ENCODE data around the gene ATP5F1D.
A peak's percentile ranks its signal among the peaks of the same experiment; 100 is the strongest.

The ATP5F1D gene

DNA sequence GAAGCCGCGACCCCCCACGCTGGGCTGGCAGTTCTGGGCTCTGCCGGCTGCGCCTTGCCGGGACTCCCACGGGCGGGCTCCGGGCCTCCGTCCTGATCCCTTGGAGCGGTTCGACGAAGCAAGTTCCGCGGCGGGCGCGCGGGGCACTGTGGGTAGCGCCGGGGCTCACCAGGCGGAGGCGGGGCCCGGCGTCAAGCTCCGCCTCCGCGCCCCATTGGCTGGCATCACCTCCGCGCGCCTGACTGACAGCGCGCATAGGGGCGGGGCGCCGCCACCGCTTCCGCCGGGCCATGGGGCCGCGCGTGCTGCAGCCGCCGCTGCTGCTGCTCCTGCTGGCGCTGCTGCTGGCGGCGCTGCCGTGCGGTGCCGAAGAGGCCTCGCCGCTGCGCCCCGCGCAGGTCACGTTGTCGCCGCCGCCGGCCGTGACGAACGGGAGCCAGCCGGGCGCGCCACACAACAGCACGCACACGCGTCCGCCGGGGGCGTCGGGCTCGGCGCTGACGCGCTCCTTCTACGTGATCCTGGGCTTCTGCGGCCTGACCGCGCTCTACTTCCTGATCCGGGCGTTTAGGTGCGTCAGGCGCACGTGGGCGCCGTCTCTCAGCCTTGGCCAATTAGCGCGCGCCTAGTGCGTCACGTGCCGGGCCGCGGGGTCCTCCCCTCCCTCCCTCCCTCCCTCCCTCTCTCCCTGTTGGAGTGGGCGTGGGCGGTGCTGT, 33.9 kb downstream of the ATP5F1D start, which contains the start of gene FAM174C:
FAM174C (plus strand) TSS at position 271 of the 716 bp plus-strand sequence; CDS start at position 291, 20 bp downstream.
- TF ChIP-seq POLR2AphosphoS5 (IDR thresholded peaks at IDR 0.05; ENCODE audit: low read depth, low read length): peak; percentile 85; the same call in 1 of the 2 replicates
- peak; percentile 80 for TF ChIP-seq POLR2A (IDR thresholded peaks at IDR 0.05; ENCODE audit: low read depth, low read length)
- no peak for TF ChIP-seq SPI1 (IDR thresholded peaks at IDR 0.05; ENCODE audit: low read depth, low read length)
- peak; percentile 69 for TF ChIP-seq PAX5 (IDR thresholded peaks at IDR 0.05; ENCODE audit: insufficient read depth, low read length, severe bottlenecking)
- TF ChIP-seq TAF1 (IDR thresholded peaks at IDR 0.05; ENCODE audit: low read depth, low read length): peak; percentile 58; the same call in 1 of the 2 replicates
- no peak for TF ChIP-seq POU2F2 (IDR thresholded peaks at IDR 0.05; ENCODE audit: low read depth, low read length)
- FAIRE-seq (peak; percentile 100), DNase-seq (ENCODE audit: insufficient read length, low spot score) (peak; percentile 97)

DNA sequence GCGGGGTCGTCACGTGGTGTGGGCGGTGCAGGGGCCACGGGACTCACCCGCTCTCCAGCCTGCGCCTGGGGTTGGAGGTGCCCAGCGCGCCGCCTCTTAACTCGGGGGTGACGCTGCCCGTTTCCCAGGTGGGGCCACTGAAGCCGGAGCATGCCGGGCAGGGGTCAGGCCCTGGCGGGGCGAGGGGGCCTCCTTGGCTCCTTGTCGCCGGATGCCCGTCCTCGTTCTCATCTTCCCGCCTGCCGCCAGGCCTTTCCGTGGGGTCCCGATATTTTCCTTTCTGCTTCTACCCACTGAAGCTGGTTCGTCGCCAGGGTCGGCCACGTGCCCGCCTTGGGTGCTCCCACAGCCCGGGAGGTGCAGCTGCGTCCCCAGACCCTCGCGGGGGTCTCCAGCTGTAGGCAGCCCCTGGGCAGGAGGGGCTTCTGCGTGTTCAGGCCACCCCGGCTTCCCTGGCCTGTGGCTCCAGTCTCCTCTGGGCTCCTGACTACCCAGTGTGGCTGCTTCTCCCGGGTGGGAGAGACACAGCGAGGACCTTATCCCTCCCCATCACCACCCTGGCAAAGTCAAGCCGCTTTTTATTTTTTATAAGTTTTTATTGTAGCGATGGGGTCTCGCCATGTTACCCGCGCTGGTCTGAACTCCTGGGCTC, 34.6 kb downstream of the ATP5F1D start:
- FAIRE-seq (peak; percentile 20), DNase-seq (ENCODE audit: insufficient read length, low spot score) (no peak)
- TF ChIP-seq POLR2AphosphoS5 (IDR thresholded peaks at IDR 0.05; ENCODE audit: low read depth, low read length): 0 out of 2 replicates have a peak, but pooled peaks have one; percentile 8
- TF ChIP-seq SPI1 (IDR thresholded peaks at IDR 0.05; ENCODE audit: low read depth, low read length): no peak

DNA sequence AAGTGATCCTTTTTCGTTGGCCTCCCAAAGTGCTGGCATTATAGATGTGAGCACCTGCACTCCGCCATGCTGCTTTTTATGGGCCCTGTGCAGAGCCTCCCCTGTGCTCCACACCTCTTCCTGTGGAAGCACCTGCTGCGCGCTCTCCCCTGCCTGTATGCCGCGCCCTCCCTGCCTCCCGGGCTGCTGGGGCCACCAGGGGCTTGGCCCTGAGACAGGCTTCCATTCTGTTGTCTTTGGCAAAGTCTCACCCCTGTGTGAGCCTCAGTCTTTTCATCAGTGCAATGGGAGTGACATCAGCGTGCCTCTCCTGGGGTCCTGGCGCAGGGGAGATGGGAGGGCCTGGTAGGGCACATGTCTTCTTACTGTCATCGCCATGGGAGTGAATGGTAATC, 35.1 kb downstream of the ATP5F1D start:
- FAIRE-seq (peak; percentile 70), DNase-seq (ENCODE audit: insufficient read length, low spot score) (no peak)
- TF ChIP-seq SPI1 (IDR thresholded peaks at IDR 0.05; ENCODE audit: low read depth, low read length): no peak
- no peak for TF ChIP-seq POU2F2 (IDR thresholded peaks at IDR 0.05; ENCODE audit: low read depth, low read length)
- TF ChIP-seq PAX5 (IDR thresholded peaks at IDR 0.05; ENCODE audit: insufficient read depth, low read length, severe bottlenecking): no peak
- no peak for TF ChIP-seq POLR2AphosphoS5 (IDR thresholded peaks at IDR 0.05; ENCODE audit: low read depth, low read length)
- TF ChIP-seq TAF1 (IDR thresholded peaks at IDR 0.05; ENCODE audit: low read depth, low read length): no peak
- no peak for TF ChIP-seq POLR2A (IDR thresholded peaks at IDR 0.05; ENCODE audit: low read depth, low read length)

DNA sequence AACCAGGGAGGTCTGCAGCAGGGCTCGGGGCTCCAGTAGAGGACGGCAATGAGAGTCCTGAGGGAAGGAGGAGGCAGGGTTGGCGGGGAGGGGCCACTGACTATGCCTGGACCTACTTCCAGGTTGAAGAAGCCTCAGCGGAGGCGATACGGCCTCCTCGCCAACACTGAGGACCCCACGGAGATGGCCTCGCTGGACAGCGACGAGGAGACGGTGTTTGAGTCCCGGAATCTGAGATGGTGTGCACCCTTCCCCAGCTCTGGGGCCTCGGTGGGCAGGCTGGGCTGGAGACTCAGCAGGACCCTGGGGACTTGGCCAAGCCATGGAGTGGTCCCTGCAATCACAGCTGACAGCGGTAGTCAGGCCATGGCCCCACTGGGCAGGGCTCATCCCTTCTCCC, 35.5 kb downstream of the ATP5F1D start:
- FAIRE-seq (peak; percentile 31), DNase-seq (ENCODE audit: insufficient read length, low spot score) (no peak)
- TF ChIP-seq POLR2AphosphoS5 (IDR thresholded peaks at IDR 0.05; ENCODE audit: low read depth, low read length): no peak
- no peak for TF ChIP-seq PAX5 (IDR thresholded peaks at IDR 0.05; ENCODE audit: insufficient read depth, low read length, severe bottlenecking)
- no peak for TF ChIP-seq POLR2A (IDR thresholded peaks at IDR 0.05; ENCODE audit: low read depth, low read length)
- no peak for TF ChIP-seq POU2F2 (IDR thresholded peaks at IDR 0.05; ENCODE audit: low read depth, low read length)

DNA sequence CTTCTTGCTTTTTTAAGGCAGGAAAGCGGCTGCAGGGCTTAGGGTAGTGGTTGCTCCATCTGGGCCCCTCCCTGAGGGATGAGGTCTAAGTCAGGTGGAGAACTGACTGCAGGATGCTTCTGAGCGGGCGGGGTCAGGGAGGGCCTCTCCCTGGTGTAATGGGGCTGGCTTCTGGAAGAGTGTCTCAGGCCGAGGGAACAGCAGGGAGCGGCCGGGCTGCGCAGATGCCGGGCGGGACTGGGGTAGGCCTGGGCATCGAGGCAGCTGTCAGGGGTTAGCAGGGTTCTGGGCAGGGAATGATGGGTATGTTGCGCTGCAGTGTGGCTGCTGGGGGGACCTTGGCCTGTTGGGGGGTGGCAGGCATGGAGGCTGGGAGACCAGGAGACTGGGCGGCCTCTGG, 36.5 kb downstream of the ATP5F1D start:
- no peak for DNase-seq (ENCODE audit: insufficient read length, low spot score)
- TF ChIP-seq POLR2AphosphoS5 (IDR thresholded peaks at IDR 0.05; ENCODE audit: low read depth, low read length): no peak
- TF ChIP-seq PAX5 (IDR thresholded peaks at IDR 0.05; ENCODE audit: insufficient read depth, low read length, severe bottlenecking): no peak
- TF ChIP-seq POU2F2 (IDR thresholded peaks at IDR 0.05; ENCODE audit: low read depth, low read length): no peak
- no peak for TF ChIP-seq SPI1 (IDR thresholded peaks at IDR 0.05; ENCODE audit: low read depth, low read length)
- FAIRE-seq: no peak

DNA sequence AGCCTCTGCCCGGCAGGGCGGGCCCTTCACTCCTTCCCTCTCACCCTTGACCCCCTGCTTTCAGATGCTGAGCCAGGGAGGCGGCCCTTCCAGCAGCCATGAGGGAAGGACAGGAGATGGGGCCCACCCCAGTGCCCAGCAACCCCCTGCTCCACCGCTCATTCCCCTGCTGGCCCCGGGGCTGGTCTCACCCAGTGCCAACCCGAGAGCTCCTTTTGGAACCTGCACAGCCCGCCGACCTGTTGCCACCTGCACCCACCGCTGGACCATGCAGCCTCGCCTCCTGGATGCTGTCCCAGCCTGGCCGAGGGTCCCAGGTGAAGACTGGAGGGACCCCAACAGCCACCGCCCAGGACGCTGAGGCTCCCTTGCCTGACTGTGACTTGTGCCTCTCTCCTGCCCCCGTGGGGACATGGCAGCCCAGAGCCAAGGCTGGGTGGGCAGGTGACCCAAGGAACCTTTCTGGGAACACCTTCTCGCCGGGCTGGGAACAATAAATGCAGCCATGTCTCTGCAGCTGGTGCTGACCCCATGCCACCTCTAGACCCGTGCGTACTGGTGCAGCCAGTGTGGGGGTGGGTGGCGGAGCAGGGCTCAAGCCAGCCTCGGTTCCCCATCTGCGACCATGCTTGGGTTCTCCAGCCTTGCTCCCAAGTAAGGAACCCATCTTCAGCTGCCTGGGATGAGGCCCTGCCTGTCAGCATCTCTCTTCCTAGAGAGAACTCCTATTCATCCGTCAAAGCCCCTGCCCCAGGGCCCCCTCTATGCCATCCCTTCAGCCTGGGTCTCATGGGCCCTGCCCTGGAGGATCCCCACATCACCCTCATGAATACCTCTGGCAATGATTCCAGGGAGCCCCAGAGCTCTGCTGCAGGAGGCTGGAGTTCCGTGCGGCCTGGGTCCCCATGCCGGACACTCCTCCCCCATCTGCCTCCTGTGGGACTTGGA, 37.4 kb downstream of the ATP5F1D start:
- TF ChIP-seq POU2F2 (IDR thresholded peaks at IDR 0.05; ENCODE audit: low read depth, low read length) (no peak), PAX5 (IDR thresholded peaks at IDR 0.05; ENCODE audit: insufficient read depth, low read length, severe bottlenecking) (no peak), POLR2AphosphoS5 (IDR thresholded peaks at IDR 0.05; ENCODE audit: low read depth, low read length) (no peak), POLR2A (IDR thresholded peaks at IDR 0.05; ENCODE audit: low read depth, low read length) (no peak), TAF1 (IDR thresholded peaks at IDR 0.05; ENCODE audit: low read depth, low read length) (no peak), SPI1 (IDR thresholded peaks at IDR 0.05; ENCODE audit: low read depth, low read length) (no peak)
- DNase-seq (ENCODE audit: insufficient read length, low spot score) (no peak), FAIRE-seq (peak; percentile 43)

DNA sequence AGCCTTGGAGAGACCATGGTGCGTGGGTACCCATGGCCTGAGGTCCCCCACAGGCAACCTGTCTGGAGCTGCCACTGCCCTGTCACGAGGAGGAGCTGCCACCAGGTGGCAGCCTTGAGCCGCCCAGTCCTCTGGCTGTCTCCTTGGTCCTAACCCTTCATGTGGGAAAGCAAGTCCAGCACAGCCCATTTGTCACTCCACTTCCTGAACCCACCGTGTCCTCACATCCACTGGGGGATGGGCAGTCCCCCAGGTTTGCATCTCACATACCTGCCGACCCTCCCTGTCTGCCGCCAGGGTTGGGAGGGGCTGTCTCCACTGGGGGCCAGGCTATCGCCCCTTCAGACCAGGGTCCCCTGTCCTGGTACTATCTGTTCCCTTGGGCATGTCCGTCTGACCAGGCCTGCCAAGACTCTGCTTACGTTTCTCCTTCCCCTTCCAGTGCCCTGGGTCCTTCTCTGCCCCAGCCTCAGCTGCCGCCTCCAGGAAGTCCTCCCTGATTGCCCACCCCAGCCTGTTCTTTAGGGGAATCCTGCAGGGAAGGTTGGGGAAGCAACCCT, 38.3 kb downstream of the ATP5F1D start:
- TF ChIP-seq PAX5 (IDR thresholded peaks at IDR 0.05; ENCODE audit: insufficient read depth, low read length, severe bottlenecking): no peak
- TF ChIP-seq POLR2AphosphoS5 (IDR thresholded peaks at IDR 0.05; ENCODE audit: low read depth, low read length): no peak
- TF ChIP-seq POLR2A (IDR thresholded peaks at IDR 0.05; ENCODE audit: low read depth, low read length): peak; percentile 14; the same call in 1 of the 2 replicates
- peak; percentile 88 for DNase-seq (ENCODE audit: insufficient read length, low spot score)
- peak; percentile 95 for FAIRE-seq

DNA sequence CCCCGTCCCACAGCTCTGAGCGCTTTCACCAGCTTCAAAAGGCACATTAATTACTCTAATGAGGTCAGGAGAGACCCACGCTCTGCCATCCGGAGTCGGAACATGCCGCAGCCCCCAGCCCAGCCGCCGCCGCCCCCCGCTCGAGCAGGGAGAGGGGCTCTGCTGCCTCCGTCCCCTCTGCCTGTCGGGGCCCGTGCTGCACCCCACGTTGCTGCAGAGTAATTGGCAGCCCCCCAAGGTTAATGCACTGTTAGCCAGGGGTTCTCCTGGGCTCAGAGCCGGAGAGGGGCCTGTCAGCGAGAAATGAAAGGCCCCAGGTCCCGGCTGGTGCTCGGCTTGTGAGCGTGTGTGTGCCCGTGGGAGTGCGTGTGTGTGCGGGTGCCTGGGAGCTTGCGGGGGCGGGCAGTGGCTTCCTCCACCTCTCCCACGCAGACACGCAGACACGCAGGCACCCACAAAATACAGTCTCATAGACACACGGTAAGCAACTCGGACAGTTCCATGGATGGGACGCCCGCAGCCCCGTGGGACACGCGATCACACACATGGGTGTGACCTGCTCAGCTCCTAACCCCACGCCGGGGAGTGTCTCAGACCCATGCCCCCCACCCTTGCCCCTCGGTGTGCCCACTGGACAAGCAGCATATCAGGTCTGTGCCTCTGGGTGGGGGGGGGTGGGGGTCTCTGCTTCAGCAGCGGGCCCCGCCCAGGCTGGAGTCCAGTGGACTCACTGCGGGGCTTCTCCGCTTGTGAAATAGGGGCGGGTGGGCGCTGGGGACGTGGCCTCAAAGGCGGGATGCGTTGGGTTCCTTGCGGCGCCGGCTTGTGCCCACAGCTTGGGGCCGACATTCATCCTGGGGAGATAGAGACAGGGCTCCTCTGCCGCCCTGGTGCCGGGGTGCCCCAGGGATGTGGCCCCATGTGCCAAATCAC, 39.4 kb downstream of the ATP5F1D start:
- TF ChIP-seq TAF1 (IDR thresholded peaks at IDR 0.05; ENCODE audit: low read depth, low read length): no peak
- TF ChIP-seq PAX5 (IDR thresholded peaks at IDR 0.05; ENCODE audit: insufficient read depth, low read length, severe bottlenecking): no peak
- TF ChIP-seq POLR2A (IDR thresholded peaks at IDR 0.05; ENCODE audit: low read depth, low read length): no peak
- TF ChIP-seq SPI1 (IDR thresholded peaks at IDR 0.05; ENCODE audit: low read depth, low read length): no peak
- TF ChIP-seq POU2F2 (IDR thresholded peaks at IDR 0.05; ENCODE audit: low read depth, low read length): no peak
- TF ChIP-seq POLR2AphosphoS5 (IDR thresholded peaks at IDR 0.05; ENCODE audit: low read depth, low read length): no peak
- FAIRE-seq: no peak
- no peak for DNase-seq (ENCODE audit: insufficient read length, low spot score)
